Islet precursor cell (in vitro differentiated cells): ENCODE measurements around the gene ANXA4.
"Not testable (repeated sequence)": the region's sequence is repeated elsewhere in the genome, so short reads cannot be mapped to it uniquely, and the experiment has no call there.

Source experiments
- DNase-seq: peaks from one replicate; pipeline ENCODE4 v3.0.0-alpha.2; 2018

The ANXA4 gene

DNA sequence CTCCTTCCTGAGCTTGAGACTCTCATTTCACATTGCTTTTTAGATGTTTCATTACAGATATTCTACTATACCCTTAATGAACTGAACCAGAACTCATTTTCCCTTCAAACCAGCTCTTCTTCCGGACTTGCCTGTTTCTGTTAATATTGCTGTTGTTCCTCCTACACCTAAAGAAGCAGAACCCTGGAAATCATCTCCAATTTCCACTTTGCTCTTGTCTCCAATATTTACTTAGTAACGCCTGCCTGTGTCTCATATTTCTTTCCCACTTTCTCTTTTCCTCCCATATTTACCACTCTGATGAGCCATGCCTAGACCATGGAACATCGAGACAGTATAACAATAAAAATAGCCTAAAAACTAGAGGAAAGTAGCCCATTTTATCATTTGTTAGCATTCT is 69.7 kb downstream of the ANXA4 start:
- no peak for DNase-seq

DNA sequence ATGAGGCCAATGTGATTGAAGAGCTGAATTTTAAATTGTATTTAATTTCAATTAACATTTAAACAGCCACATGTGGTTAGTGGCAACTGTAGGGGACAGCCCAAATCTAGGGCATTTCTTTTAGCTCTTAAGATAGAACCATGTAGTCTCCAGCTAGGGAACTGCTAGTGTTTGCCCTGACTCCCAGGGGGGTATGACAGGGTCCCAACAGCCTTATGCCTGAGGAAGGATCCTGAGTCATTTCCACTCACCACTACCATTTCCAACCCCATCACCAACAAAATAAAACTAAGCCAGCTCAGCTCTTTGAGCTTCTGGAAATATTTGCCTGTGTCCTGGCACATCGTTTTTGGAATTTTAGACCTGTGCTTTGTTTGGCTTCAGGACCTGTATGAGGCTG is 73.8 kb downstream of the ANXA4 start:
- no peak for DNase-seq

DNA sequence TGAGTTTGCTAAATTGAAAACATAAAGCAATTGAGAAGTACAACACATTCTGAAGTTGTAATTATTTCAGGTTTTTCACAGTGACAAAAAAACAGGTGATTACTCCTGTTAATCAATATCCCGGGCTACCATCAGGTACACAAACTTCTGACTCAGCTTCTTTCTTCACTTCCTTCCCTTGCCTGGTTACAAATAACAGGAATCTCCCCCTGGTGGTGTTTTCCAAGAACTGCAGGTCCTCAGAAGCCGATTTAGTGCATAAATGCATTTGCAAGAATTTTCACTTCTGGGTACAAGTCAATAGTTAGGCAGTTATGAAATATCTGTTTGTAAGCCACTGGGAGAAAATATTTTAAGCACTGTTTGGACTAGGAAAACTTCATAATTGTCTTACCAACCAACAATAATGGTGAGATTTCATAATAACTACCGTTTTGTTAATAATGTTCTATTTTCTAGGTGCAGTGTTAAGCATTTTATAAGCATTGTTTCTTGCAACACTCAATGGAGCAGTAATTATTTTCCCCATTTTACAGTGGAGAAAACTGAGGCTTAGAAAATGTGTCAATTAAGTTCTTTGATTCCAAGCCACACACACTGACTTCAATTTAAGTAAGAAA is 75.1 kb downstream of the ANXA4 start:
- DNase-seq = peak; percentile 85

DNA sequence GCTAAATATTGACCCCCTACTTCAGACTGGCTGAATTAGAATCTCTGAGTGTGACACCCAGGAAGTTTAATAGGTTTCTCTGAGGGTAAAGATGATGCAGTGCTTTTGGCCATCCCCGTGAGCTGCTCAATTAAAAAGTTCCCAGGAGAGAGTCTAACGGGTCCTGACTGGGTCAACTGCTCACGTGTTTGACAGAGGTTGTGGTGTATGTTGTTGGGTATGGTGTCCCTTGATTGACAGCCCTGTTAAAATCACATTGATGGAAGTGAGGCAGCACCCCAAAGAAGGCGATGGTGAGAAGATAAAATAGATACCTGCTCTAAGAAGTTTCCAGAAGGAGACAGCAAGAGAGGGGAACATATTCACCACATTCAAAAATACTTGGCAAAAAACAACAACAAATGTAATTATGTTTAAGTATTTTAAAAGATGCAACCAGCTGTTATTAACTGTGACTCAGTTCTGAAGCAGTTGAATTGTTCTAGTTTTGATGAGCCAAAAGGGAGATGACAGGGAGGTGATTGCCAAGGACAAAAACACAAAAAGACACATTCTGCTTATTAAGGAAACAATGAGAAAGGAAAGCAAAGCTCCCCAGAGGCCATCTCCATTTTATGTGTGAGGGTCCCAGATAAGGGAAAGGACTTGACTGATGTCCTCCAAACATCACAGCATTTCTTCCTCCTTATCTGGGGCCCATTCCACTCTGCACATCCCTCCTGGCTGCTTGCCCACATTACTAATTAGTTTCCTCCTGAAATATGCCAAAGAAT is 76.0 kb downstream of the ANXA4 start:
- DNase-seq = no peak

DNA sequence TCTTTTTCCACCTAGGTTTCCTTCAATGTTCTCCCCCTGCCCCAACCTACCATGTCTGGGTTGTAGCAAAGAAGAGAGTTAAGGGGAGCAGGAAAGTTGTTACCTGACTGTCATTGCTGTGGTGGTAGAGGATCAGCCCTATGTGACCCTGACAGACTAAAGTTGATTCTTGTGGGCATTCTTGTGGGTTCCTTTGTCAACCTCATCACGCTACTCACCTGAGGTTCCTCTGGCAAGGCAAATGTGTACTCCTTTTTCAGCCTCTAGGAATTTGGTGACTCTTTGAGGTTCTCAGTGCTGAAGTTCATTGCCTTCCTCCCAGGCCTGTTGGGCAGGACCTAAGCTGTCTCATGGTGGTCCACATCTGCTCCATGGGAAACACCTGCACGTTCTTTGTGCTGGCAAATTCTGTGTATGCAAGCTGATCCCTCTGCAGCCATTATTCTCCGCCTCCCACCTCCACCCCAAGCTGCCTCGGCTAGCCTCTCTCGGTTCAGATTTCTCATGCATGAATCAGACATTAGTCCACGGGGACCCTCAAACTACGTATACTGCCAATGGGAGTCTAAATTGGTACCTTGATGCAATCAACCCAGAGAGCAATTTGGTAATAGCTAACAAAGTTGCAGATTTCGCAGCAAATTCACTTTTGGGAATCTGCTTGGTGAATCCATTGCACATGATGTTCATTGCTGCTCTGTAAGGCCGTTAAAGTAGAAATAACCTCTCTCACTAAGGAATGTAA is 86.0 kb downstream of the ANXA4 start:
- no peak for DNase-seq

DNA sequence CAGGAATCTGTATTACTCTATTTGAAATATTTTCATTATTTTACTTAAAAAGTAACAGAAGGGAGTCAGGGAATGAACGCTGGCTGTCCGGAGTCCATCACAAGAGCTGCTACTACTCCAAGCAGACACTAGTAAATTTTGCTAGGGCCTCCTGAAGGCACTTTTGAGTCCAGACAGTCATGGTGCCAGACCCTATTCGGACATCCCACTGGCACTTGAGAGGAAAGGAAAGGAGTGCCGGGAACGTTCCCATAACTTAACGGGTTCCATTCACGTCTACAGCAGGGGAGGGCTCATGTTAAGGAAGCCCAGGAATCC is 87.0 kb downstream of the ANXA4 start:
- no peak for DNase-seq

DNA sequence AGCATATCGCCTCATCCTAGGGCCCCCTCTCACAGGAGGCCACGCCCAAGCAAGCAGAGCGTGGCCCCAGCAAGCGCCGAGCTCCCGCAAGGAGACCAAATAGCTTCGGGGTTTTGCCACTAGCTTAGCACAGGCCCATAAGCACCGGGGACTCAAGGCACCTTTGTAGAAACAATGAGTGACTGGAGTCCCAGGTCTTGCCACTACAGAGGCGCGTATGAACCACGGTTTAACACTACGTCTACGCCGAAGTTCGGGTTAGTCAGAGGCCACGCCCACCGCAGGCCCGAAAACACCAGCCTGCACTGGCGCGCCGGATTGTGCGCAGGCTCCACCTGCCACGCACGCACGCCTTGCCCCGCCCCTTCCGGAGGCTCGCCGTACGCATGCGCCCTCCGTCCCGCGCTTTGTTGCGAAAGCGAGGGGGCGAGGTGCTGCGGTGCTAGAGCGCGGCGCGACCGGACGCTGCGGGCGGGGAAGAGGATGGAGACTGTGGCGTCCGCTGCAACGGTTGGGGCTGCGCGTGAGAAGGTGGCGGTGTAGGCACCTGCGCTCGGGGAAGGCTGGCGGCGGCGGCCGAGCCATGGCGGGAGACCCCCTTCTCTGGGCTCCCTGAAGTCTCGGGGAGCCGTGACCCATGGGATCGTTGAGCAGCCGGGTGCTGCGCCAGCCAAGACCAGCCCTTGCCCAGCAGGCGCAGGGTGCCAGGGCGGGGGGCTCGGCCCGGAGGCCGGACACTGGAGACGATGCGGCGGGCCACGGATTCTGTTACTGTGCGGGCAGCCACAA is 87.5 kb downstream of the ANXA4 start, which contains the start of gene GMCL1:
TSS of gene GMCL1 (plus strand) at position 405 of the 789 bp plus-strand sequence. CDS start at position 638, 233 bp downstream.
- DNase-seq = peak; percentile 98

DNA sequence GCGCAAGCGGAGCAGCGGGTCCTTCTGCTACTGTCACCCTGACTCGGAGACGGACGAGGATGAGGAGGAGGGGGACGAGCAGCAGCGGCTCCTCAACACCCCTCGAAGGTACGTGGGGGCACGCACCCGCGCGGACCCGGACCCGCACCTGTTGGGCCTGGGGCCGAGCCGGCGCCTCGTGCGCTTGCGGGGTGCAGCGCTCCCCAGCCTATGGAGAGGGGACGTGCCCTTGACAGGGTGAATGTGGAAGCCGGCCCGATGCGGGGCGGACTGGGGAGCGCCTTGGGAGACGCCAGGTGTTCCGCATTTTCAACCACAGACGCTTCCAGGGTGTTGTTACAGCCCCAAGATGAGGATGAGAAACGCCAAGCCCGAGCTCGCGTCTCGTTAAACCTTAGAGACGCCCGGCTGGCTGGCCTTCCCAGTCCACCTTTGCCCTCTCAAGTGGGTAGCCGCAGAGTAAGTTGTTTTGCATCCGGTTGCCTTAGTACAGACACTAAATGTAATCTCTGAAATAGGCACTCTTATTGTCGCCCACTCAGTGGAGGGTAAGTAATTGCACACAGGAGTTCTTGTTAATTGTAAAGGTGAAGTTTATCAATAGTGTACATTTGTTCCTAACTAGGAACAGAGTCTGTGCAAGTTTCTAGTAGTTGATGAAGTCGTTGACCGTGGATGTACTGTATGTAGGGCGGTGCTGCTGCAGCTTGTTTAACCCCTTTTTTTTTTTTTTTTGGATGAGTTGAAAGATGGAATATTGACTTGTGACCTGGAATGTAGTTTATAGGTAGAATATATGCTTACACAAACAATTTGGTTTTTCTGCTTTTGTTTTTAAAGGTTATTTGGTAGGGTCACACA is 88.3 kb downstream of the ANXA4 start:
- peak; percentile 71 for DNase-seq

DNA sequence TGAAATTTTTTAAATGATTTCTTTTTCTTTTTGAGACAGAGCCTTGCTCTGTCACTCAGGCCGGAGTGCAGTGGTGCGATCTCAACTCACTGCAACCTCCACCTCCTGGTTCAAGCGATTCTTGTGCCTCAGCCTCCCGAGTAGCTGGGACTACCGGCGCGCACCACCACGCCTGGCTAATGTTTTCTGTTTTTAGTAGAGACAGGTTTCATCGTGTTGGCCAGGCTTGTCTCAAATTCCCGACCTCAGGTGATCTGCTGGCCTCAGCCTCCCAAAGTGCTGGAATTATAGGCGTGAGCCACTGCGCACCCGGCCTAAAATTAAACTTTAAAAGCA is 88.9 kb downstream of the ANXA4 start:
- DNase-seq = not testable (repeated sequence)

DNA sequence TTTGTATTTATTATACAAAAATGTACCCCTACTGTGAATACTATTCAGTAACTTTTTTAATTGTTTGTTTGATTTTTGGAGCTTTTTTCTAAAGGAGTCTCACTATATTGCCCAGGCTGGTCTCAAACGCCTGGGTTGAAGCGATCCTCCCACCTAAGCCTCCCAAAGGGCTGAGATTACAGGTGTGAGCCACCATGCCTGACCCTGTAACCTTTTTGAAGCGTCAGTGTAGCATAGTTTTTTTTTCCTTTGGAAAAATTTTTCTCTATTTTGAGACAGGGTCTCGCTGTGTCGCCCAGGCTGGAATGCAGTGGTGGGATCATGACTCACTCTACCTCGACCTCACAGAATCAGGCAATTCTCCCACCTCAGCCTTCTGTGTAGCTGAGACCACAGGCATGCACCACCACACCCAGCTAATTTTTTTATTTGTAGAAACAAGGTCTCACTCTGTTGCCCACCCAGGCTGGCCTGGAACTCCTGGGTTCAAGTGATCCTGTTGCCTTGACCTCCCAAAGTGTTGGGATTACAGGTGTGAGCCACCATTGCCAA is 89.5 kb downstream of the ANXA4 start:
- DNase-seq = peak; percentile 76

DNA sequence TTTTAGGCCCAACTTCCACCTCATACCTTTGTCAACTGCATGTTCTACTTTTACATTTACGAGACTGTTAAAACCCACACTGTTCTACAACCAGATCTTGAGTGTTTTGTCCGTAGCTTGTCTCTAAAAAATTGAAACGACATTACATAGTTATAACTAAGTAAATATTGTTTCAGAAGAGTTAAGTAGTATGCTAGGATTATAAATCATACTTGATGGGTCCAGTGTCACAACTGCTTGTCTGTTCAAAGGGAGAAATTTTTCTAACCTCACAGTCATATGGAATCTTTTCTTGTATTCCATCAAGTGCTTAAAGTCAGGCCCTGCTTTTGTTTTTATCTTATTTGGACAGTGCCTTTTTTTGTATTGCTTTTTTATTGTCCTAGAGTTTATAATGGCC is 91.8 kb downstream of the ANXA4 start:
- no peak for DNase-seq

DNA sequence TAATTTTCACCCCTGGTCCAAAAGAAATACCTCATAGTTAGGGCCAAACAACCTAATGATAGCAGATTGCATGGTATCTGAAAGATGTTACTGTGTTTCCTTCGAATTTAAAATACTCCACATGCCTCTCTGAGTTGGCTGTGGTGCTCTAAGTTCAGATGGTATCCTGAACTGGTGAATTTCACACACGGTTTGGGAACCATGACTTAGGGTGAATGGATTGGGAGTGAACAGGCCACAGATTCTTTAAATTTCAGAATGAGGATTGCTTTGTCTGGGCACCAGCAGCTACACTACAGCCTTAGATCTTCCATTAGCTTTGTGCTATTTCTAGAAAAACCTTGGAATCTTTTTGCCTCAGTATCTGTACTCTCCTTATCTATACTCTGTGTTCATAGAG is 93.7 kb downstream of the ANXA4 start:
- no peak for DNase-seq

DNA sequence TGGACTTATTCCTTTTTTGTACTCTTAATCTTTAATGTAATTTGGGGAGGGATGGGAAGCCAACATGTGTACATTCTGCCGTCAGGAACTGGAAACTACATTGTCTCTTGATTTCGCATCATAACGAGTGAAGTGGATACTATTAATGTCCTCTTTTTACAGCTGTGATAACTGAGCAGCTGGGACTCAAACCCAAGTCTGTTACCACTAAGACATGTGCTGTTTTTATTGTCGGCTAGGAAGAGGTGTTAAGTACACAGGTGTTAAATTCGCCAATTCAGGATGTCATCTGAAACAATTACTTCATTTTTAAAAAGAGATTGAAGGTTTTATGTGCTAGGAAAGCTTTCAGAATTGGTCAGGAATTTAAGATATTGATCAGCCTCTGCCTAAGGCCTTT is 94.4 kb downstream of the ANXA4 start:
- no peak for DNase-seq

DNA sequence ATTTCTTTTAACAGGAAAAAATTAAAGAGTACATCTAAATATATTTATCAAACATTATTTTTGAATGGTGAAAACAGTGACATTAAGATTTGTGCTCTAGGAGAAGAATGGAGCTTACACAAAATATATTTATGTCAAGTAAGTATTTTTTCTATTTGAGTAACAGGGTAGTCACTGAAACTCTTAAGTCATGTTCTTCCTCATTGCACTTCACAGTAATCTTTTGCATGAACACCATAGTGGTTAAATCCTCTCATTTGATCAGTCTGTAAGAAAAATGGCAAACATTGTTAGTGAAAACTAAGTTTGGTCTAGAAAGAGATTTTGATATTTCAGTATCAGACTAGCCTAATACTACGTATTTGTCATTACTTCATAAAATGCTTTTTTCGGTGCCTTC is 95.6 kb downstream of the ANXA4 start:
- DNase-seq = no peak

DNA sequence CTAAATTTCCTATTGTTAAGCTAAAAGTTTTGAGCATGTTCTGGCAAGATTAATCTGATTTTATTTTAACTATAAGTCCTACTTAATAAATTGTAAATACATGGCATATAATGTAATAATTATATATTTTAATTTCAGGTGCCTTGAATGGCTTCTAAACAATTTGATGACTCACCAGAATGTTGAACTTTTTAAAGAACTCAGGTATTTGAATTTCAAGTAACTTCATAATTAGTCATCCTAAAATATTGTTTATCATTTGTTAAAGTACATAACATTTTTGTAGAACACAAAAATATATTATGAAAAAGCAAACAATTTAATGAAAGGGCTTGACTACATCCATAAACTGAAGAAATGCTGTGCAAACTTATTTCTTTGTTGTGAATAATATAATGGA is 102.1 kb downstream of the ANXA4 start:
- DNase-seq = no peak

DNA sequence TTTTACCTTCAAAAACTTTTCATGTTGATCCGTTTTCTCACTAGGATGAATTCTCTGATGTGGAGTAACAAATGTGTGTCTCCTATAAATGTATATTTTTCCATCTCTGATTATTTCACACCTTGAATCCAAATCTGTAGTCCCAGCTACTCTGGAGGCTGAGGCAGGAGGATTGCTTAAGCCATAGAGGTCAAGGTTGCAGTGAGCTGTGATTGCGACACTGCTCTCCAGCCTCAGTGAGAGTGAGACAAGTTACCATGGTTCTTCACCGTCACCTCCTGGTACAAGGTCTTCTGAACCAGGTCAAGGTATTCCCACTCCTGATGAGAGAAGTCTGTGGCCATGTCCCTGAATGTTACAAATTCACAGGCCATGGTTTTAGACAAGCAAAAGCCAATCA is 102.6 kb downstream of the ANXA4 start:
- no peak for DNase-seq

DNA sequence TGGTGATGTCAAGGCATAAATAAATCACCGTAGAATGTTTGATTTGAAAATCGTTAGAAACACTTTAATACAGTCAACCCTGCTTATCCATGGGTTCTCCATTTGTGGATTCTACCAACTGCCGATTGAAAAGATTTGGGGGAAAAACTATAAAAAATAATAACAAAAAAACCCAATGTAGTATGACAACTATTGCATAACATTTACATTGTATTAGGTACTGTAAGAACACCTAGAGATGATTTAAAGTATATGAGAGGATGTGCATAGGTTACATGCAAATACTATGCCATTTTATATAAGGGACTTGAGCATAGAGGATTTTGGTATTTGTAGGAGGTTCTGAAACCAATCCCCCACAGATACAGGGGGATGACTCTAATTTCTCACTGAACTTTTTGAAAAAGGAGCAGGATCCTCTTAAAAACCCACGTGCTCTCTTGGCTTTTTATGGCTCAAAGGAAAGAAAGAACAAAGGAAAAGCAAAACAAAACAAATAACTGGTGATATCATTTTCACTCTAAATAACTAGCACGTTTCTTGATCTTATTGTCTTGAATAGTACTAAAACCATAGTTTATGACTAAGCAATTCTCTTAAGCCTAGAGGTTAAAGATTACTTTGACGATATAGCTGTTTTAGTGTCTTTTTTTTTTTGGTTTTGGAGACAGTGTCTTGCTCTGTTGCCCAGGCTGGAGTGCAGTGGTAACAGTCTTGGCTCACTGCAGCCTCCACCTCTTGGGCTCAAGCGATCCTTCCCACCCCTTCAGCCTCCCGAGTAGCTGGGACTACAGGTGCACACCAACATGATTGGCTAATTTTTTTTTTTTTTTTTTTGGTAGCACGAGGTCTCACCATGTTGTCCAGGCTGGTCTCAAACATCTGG is 104.5 kb downstream of the ANXA4 start:
- DNase-seq = no peak

DNA sequence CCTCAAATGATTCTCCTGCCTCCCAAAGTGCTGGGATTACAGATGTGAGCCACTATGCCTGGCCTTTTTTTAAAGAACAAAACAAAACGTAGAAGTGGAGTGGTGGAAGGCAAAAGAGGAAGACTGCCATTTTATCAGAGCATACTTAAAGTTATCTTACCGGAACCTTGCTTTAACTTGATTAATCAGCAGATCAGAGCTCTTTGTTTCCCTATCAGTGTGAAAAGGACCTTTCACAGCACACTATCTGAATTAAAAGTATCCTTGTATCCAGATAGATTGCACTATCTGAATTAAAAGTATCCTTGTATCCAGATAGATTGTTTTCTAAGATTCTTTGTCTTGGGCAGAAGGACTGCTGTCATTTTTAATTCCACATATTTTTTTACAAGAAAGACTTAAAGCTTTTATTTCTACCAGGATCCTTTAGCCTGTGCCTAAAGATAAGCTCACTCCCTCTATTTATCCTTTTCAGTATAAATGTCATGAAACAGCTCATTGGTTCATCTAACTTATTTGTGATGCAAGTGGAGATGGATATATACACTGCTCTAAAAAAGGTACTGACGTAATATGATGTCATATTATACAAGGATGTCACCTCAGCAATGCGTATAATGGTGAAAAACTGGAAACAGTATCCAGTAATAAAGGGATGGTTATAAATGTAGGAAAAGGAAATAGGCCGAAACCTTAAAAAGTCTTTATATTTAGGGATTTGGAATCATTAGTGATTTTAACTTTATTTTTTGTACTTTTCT is 105.3 kb downstream of the ANXA4 start:
- no peak for DNase-seq

DNA sequence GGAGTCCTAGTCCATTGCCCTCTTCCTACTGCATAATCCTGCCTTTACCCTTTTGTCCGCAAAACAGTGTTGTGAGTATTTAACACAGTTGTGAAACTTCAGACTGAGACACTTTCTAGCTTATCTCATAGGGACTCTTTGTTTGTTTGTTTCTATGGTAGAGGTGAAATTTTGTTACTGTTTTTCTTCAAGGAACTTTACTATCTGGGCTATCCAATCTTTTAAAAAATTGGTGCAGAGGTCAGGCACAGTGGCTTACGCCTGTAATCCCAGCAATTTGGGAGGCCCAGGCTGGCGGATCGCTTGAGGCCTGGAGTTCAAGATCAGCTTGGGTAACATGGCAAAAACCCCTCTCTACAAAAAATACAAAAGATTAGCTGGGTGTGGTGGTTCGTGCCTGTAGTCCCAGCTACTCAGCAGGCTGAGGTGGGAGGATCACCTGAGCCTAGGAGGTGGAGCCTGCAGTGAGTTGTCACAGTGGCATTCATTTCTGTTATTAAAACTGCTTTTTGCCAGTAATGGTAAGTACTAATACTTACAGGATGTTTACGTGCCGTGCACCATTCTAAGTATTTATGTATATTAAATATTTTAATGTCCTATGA is 106.4 kb downstream of the ANXA4 start:
- DNase-seq = no peak

DNA sequence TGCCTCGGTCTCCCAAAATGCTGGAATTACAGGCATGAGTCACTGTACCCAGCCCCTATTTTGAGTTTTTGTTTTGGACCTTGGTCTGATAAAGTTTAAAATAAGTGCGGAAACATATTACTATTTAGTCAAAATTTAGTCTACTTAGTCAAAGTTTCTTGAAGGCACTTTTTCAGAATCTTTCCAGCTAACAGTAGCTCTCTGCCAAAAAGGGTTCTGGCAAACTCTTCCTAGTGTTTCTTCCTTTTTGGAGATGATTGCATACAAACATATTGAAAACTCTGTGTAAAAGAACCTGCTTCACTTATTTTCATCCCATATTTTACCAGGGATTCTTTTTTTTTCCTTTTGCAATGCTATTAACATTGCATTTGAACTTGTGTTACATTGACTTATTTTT is 116.3 kb downstream of the ANXA4 start:
- DNase-seq = no peak
